Mucosa of rectum (tissue), 2 donors: ENCODE measurements around the gene GNG7.
"Not testable (repeated sequence)": the region's sequence is repeated elsewhere in the genome, so short reads cannot be mapped to it uniquely, and the experiment has no call there.

Experiments used
- H3K27ac ChIP-seq, 2 donors: one replicate each; pipeline ENCODE4 v1.7.0; 2013; ENCODE audit warnings: inconsistent platforms in 2 of 2, low read depth in 2 of 2, low read length in 2 of 2
- H3K27me3 ChIP-seq, 2 donors: one replicate each; pipeline ENCODE4 v1.7.0; 2013; ENCODE audit warnings: low read length in 2 of 2; ENCODE audit not compliant: control insufficient read depth in 2 of 2, insufficient read depth in 2 of 2
- H3K36me3 ChIP-seq, 2 donors: one replicate each; pipeline ENCODE4 v1.7.0; 2013; ENCODE audit warnings: low read length in 2 of 2; ENCODE audit not compliant: control insufficient read depth in 2 of 2, insufficient read depth in 2 of 2
- H3K4me1 ChIP-seq, 2 donors: one replicate each; pipeline ENCODE4 v1.7.0; 2013; ENCODE audit warnings: low read length in 2 of 2, mild to moderate bottlenecking in 1 of 2; ENCODE audit not compliant: control insufficient read depth in 2 of 2, insufficient read depth in 2 of 2
- H3K4me3 ChIP-seq, 2 donors: one replicate each; pipeline ENCODE4 v1.7.0; 2013; ENCODE audit warnings: low read length in 2 of 2
- H3K9ac ChIP-seq, 2 donors: one replicate each; pipeline ENCODE4 v1.7.0; 2013; ENCODE audit warnings: low read length in 2 of 2, low read depth in 1 of 2, mild to moderate bottlenecking in 1 of 2
- H3K9me3 ChIP-seq, 2 donors: one replicate each; pipeline ENCODE4 v1.7.0; 2013; ENCODE audit warnings: low read length in 2 of 2; ENCODE audit not compliant: control insufficient read depth in 2 of 2
- donor health status: healthy.
- donor health status: Normal muscosa, but diverticular disease.

The GNG7 gene

DNA sequence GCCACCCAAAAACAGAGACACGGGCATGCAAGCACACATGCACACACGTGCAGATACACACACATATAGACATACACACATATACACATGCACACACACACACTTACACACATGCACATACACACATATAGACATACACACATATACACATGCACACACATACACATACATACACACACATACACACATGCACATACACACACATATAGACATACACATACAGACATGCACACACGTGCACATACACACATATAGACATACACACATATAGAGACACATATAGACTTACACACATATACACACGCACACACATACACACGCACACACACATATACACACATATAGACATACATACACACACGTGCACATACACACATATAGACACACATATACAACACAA is 134.5 kb downstream of the GNG7 start:
- Histone ChIP-seq H3K4me3 (no peak overlapping the region), H3K9ac (peak overlapping the region in 1 of 2 donors; percentile 38), H3K27ac (no peak overlapping the region), H3K9me3 (no peaks in the 10 kb centered on the region), H3K4me1 (peaks cover 5 to 6% of the 10 kb centered on the region in 2 donors), H3K27me3 (no peaks in the 10 kb centered on the region), H3K36me3 (no peaks in the 10 kb centered on the region)

DNA sequence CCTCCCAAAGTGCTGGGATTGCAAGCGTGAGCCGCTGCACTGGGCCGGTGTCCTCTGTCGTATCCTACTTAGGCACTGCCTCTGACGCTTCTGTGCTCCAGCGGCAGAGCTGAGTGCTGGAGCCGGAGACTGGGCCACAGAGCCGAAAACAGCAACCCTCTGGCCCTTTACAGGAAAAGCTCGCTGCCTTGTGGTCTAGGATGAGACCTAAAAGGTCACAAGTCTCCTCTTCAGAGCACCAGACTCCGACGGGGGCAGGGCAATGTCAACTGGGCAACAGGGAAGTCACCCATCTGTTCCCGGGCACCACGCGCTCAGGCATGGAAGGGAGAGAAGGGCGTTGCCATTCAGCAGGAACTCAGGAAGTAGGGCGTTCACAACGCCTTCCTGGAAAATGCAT is 134.9 kb downstream of the GNG7 start:
- H3K9me3 ChIP-seq: no peaks in the 10 kb centered on the region
- peak overlapping the region; percentile 1 to 48 for H3K27ac ChIP-seq
- peaks cover 5 to 6% of the 10 kb centered on the region in 2 donors for H3K4me1 ChIP-seq
- no peak overlapping the region for H3K4me3 ChIP-seq
- no peaks in the 10 kb centered on the region for H3K27me3 ChIP-seq
- no peaks in the 10 kb centered on the region for H3K36me3 ChIP-seq
- H3K9ac ChIP-seq: peak overlapping the region in 1 of 2 donors; percentile 38

DNA sequence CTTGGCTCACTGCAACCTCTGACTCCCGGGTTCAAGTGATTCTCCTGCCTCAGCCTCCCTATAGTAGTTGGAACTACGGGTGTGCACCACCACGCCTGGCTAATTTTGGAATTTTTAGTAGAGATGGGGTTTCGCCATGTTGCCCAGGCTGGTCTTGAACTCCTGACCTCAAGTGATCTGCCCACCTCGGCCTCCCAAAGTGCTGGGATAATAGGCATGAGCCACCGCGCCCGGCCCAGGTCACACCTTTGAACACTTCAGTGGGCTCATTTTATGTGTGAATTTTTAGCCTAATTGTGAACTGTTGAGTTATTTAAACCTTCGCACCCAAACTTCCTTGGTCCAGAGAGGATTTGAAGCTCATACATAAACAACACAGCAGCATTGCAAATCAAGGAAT is 138.9 kb downstream of the GNG7 start:
- H3K4me3 ChIP-seq, H3K27ac ChIP-seq, H3K36me3 ChIP-seq, H3K27me3 ChIP-seq, H3K4me1 ChIP-seq, H3K9me3 ChIP-seq, H3K9ac ChIP-seq: not testable (repeated sequence)

DNA sequence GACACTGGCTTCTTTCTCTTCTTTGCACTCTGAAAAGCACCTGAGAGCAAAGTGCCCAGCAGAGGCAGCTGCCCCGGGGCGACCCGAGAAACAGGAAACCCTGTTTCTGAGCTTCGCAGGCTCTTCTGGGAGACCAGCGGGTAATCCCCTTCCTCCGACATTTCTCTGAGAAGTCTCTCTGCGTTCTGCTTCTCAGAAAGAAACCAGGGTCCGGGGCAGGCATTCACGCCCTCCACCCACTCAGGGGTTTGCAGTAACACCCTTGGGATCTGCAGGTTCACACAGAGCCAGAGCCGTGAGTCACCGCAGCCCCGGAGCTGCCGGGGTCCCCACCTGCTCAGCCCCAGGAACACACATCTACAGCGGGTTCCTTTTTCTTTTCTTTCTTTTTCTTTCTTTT is 140.6 kb downstream of the GNG7 start:
- H3K4me1 ChIP-seq: peaks cover 0 to 2% of the 10 kb centered on the region in 2 donors
- H3K9ac ChIP-seq: peak overlapping the region in 1 of 2 donors; percentile 17
- no peaks in the 10 kb centered on the region for H3K27me3 ChIP-seq
- peak overlapping the region in 1 of 2 donors; percentile 48 for H3K4me3 ChIP-seq
- no peaks in the 10 kb centered on the region for H3K36me3 ChIP-seq
- no peak overlapping the region for H3K27ac ChIP-seq
- no peaks in the 10 kb centered on the region for H3K9me3 ChIP-seq

DNA sequence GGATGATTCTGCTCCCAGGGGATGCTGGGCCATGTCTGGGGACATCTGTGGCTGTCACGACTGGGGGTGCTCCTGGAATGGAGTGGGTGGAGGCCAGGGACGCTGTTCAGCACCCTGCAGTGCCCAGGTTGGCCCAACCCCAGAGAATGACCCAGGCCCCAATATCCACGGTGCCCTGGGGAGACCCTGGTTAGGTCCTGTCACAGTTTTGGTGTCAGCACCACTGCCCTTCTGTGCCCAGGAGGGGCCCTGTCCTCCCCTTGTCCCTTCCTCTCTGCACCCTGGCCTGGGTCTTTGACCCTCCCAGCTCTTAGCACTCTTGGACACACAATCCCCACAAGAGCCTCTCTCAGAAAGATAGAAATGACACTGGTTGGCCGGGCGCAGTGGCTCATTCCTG is 141.3 kb downstream of the GNG7 start:
- Histone ChIP-seq H3K27ac (no peak overlapping the region), H3K9me3 (no peaks in the 10 kb centered on the region), H3K4me1 (peaks cover 0 to 2% of the 10 kb centered on the region in 2 donors), H3K4me3 (no peak overlapping the region), H3K36me3 (no peaks in the 10 kb centered on the region), H3K27me3 (no peaks in the 10 kb centered on the region), H3K9ac (no peak overlapping the region)

DNA sequence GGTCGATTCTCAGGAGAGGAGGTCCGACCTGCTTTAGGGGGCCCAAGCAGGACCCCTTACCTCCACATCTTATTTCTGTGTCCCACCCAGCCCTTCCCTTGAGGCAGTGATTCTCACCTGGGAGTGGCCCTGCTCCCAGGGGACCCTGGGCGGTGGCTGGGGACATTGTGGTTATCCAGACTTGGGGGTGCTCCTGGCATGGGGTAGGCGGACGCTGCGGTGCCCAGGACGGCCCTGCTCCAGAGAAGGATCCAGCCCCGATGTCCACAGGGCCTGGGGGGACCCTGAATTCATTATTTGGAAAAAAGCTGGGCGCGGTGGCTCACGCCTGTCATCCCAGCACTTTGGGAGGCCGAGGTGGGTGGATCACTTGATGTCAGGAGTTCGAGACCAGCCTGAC is 142.1 kb downstream of the GNG7 start:
- Histone ChIP-seq H3K36me3 (no peaks in the 10 kb centered on the region), H3K4me3 (no peak overlapping the region), H3K4me1 (peaks cover 0 to 2% of the 10 kb centered on the region in 2 donors), H3K9ac (no peak overlapping the region), H3K9me3 (no peaks in the 10 kb centered on the region), H3K27me3 (no peaks in the 10 kb centered on the region), H3K27ac (no peak overlapping the region)

DNA sequence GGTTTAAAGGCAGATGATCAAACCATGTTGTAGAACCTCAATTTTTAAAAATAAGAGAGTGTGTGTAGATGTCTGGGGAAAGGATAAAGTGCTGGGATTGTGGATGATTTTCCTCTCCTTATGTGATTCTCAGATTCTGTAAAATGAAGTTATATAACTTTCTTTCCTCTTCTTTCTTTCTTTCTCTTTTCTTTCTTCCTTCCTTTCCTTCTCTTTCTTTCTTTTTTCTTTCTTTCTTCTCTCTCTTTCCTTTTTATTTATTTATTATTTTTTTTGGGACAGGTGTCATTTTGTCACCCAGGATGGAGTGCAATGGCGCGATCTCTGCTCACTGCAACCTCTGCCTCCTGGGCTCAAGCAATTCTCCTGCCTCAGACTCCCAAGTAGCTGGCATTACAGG is 144.0 kb downstream of the GNG7 start:
- H3K36me3 ChIP-seq: no peaks in the 10 kb centered on the region
- H3K4me3 ChIP-seq: no peak overlapping the region
- H3K4me1 ChIP-seq: peaks cover 0 to 2% of the 10 kb centered on the region in 2 donors
- no peak overlapping the region for H3K9ac ChIP-seq
- no peaks in the 10 kb centered on the region for H3K9me3 ChIP-seq
- H3K27ac ChIP-seq: no peak overlapping the region
- no peaks in the 10 kb centered on the region for H3K27me3 ChIP-seq

DNA sequence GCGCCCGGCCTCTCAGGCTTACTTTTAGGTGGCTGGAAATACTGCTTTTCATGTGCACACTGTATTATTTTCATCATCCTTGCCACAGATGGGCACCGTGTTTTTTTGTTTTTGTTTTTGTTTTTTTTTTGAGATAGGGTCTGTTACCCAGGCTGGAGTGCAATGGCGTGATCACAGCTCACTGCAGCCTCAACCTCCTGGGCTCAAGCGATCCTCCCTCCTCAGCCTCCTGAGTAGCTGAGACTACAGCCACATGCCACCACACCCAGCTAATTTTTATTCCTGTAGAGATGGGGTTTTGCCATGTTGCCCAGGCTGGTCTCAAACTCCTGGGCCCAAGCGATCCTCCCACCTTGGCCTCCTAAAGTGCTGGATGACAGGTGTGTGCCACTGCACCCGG is 144.4 kb downstream of the GNG7 start:
- H3K4me3 ChIP-seq, H3K27me3 ChIP-seq, H3K9me3 ChIP-seq, H3K4me1 ChIP-seq, H3K36me3 ChIP-seq, H3K27ac ChIP-seq, H3K9ac ChIP-seq: not testable (repeated sequence)

DNA sequence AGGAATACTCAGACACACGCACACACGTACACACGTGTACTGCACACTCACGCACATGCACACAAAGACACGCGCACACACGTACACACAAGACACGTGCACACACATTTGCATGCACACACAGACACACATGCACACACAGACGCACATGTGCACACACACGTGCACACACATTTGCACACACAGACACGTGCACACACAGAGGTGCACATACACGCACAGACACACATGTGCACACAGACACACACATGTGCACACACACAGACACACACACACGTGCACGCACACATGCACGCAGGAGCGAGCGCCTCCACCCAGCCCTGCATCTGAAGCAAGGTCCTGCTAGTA is 145.4 kb downstream of the GNG7 start:
- Histone ChIP-seq H3K4me3 (no peak overlapping the region), H3K9me3 (no peaks in the 10 kb centered on the region), H3K4me1 (peaks cover 2 to 3% of the 10 kb centered on the region in 2 donors), H3K27ac (no peak overlapping the region), H3K9ac (no peak overlapping the region), H3K36me3 (no peaks in the 10 kb centered on the region), H3K27me3 (no peaks in the 10 kb centered on the region)

DNA sequence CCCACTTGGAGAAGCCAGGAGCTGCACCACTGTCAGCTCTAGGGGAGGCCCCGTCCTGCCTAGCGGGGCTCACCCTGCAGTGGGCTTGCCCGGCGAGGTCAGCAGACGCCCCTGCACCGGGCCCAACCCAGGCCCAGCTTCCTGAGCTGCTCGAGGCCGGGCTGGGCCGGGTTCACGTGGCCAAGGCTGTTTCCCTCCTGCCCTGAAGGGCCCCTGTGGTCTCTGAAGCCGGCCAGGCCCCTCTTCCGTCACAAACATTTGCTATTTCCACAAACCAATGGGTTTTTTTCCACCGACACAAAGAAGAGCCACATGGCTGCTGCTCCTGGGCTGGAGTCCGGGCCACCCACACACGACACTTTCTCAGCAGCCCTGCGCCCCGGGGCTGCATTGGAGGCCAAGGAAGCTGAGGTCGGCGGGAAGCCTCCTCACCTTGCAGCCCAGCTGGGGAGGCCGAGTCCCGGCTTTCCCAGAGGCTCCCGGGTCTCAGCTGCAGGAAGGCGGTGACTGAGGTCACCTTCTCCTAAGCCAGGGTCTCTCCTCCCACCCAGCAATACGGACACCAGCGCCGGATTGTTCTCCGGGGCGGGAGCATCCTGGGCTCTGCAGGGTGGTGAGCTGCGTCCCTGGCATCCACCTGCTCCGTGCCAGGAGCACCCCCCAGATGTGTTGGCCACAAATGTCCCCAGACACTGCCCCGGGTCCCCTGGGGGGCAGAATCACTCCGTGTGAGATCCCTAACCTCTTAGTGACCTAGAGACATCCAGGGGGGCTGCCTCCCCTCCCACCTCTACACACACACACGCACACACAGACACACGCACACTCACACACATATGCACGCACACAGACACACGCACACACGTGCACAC is 146.0 kb downstream of the GNG7 start:
- H3K9ac ChIP-seq: no peak overlapping the region

More for the DNA sequence above, 146.0 kb downstream of the GNG7 start:
- H3K27ac ChIP-seq: no peak overlapping the region
- H3K27me3 ChIP-seq: no peaks in the 10 kb centered on the region
- no peaks in the 10 kb centered on the region for H3K9me3 ChIP-seq
- no peak overlapping the region for H3K4me3 ChIP-seq
- peaks cover 3 to 4% of the 10 kb centered on the region in 2 donors for H3K4me1 ChIP-seq
- H3K36me3 ChIP-seq: no peaks in the 10 kb centered on the region
